Cardiac fibroblast (primary cell): Measurements from ENCODE around the gene LRTM1.
A peak's percentile ranks its signal among the peaks of the same experiment; 100 is the strongest.

Source experiments
- DNase-seq, 2 donors: peaks; one replicate each; pipeline versions ENCODE4 v3.0.0 to v3.0.0-alpha.2; 2010; ENCODE audit warnings: low read depth in 2 of 2
- H3K4me3 ChIP-seq, 2 donors: replicated peaks in 1 of 2; 1 replicate in 1 of 2; 2 replicates in 1 of 2; pipeline ENCODE4 v1.5.1; 2011; ENCODE audit warnings: low read depth in 2 of 2, low read length in 2 of 2, mild to moderate bottlenecking in 2 of 2, moderate library complexity in 1 of 2
- TF ChIP-seq, protein P1 (sequence below): IDR thresholded peaks from one replicate; pipeline ENCODE4 v1.5.1; 2011; ENCODE audit warnings: low read depth, mild to moderate bottlenecking, low read length, inconsistent platforms

The LRTM1 gene

DNA sequence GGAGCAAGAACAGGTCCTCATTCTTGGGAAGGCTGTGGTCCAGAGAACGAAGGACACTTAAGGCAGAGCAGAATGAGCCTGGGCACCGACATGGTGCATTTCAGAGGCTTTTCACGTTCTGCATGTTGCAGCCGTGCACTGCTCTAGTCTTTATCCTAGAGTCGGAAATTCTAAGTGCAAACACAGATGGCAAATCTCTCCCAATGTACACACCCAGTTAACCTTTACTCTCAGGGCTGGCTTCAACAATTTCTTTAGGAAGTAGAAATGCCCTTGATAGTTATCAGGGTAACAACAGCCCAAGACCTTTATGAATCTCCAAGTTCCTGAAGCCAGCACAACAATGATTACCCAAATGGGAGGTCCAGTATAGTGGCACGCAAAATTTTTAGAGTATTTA, 39.1 kb upstream of the LRTM1 start:
- TF ChIP-seq, protein P1, sequence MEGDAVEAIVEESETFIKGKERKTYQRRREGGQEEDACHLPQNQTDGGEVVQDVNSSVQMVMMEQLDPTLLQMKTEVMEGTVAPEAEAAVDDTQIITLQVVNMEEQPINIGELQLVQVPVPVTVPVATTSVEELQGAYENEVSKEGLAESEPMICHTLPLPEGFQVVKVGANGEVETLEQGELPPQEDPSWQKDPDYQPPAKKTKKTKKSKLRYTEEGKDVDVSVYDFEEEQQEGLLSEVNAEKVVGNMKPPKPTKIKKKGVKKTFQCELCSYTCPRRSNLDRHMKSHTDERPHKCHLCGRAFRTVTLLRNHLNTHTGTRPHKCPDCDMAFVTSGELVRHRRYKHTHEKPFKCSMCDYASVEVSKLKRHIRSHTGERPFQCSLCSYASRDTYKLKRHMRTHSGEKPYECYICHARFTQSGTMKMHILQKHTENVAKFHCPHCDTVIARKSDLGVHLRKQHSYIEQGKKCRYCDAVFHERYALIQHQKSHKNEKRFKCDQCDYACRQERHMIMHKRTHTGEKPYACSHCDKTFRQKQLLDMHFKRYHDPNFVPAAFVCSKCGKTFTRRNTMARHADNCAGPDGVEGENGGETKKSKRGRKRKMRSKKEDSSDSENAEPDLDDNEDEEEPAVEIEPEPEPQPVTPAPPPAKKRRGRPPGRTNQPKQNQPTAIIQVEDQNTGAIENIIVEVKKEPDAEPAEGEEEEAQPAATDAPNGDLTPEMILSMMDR: no peak
- no peak overlapping the region for H3K4me3 ChIP-seq
- DNase-seq: no peak

DNA sequence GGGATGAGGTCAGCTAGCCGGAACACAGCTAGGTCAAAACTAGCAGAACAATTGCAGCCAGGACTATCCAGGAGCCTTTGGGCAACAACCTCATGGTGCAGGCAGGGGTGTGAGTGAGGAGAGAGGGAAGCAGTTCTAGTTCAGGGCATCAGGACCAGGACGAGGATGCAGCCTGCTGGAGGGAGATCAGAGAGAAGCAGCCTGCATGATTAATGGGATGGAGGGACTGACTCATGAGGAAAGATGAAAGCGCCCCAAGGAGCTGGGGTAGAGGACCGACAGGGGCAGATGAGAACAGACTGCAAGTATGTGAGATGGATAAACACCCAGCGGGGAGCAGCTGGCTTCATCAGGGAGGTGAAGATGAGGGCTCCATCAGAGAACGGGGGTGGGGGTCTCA, 37.9 kb upstream of the LRTM1 start:
- H3K4me3 ChIP-seq: no peak overlapping the region
- TF ChIP-seq, protein P1: no peak
- DNase-seq: peak; percentile 30 to 66

DNA sequence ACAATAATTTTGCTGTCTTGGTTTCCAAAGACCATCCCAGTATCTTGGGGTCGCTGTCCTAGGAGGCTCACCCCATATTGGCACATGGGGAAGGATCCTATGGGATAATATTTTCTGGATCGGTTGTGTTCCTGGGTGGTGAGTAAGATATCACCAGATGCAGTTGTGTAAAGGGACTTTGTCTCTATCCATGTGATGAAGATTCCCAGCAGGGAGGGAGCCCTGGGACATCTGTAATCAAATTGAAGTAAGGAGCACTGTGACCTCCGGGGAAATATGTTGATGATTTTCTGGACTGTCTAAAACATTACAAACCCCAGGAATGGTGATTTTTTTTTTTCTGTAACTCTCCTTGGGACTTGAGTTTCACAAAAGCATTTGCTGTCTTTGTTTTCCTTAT, 36.2 kb upstream of the LRTM1 start:
- no peak for DNase-seq
- H3K4me3 ChIP-seq: no peak overlapping the region
- TF ChIP-seq, protein P1: no peak

DNA sequence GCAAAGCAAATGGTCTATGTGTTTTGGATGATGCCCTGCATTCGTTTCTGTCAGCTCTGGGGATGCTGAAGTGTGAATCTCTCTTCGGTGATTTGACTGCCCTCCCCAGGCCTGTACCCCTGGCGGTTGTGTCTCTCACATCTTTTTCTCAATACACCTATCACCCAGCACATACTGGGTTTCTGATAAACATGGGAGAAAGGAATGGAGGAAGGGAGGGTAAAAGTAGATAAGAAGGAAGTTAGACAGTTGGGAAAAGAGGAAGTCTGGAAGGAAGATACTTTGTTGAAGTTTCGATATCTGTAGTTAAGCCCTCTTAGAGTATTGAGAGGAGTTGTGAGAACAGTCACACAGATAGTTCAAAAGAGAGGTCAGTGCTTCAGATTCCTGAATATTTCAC, 35.8 kb upstream of the LRTM1 start:
- no peak for DNase-seq
- no peak overlapping the region for H3K4me3 ChIP-seq
- TF ChIP-seq, protein P1: no peak

DNA sequence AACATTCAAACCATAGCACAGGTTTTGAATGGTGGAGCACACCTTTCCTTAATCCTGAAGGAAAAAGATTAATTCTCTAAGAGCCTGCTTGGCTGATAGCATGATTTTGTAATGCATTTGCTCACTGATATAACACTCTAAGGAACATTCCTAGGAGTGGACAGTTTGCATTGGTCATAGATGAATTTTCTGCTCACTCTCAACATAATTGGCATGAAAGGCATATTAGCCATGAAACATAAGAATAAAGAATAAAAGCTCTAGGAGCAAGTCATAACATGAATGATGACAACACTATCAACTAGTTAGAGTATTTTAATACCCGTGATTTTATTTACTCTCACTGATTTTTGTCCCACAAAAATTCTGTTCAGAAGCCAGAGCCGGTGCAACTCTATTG, 34.3 kb upstream of the LRTM1 start:
- no peak for DNase-seq
- TF ChIP-seq, protein P1: no peak
- H3K4me3 ChIP-seq: no peak overlapping the region

DNA sequence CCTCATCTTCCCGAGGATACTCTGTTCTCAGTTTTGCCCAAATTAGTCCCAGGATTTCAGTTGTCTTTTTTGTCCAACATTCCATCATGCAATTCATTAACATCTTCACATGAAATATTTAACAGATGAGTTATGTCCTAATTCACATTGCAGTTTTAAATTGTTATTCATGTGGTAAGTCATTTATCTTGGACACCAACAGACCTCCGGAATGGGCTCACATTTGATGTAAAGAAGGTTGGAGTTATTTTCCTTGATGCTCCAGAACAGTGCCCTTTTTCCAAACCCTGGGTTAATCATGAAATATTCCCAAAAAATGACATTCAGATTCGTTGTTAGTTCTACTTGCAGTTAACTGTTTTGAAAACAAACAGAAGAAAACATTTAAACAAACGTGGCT, 32.8 kb upstream of the LRTM1 start:
- TF ChIP-seq, protein P1: no peak
- DNase-seq: no peak
- no peak overlapping the region for H3K4me3 ChIP-seq

DNA sequence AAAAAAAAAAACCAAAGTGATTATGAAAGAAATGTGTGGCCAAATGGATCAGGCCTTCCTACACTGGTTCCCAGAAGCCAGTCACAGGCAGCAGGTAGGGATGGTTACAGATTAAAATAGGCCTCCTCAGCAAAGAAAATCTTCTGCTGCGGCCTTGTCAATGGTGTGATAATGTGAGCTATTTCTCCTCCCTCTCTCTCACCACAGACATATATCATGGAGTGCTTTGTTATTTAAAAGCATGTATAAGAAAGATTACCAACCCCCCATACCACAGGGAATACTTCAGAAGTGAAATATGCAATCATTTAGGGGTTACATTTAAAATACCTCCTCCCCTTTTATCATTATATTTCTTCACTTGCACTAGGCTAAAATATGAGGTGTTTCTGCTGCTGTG, 32.2 kb upstream of the LRTM1 start:
- TF ChIP-seq, protein P1: no peak
- DNase-seq: no peak
- H3K4me3 ChIP-seq: no peak overlapping the region
